HTERT RPE-1 (cell line): ENCODE results near the gene COPS7B.
"Not testable (repeated sequence)": the region's sequence is repeated elsewhere in the genome, so short reads cannot be mapped to it uniquely, and the experiment has no call there.

Experiments used
- in situ Hi-C: fragments of 300-500 bp; cut with MboI; formaldehyde crosslinking; loops from 4 replicates; pipeline ENCODE4 v1.14.3; 2020; ENCODE audit warnings: low sequenced_read_pairs

The COPS7B gene

DNA sequence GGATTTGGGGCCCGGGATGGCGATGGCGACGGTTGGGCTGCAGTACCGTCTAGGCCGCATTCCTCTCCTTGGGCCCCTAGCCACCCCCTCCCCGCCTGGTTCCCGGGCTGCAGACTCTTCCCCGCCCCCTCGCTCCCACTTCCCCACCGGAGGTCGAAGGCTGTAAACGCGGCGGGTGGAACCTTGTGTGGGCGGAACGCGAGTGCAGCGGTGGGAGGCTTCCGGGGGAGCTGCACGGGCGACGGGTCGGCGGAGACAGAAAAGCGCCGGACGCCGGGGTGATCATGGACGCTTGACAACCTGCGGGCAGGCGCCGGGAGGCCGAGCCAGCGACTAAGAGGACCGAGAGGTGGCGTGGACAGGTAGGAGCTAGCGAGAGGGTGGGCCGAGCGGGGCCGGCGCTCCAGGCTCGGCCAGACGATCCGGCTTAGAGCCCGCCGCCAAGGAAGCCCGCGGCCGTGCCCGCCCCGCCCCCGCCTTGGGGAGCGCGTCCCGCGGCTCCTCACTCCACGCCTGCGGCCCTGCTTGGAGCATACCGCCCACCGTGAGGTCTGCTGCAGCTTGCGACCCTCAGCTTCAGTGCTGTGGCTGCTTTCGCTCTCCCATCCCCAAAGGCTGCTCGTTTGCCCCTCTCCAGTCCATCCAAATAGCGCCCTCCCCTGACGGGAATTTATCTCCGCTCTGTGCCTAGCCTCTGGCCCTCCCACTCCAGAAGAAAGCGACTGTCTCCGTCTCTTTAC, at the start of gene COPS7B:
Gene COPS7B (plus strand): TSS at position 269 of the 740 bp plus-strand sequence. CDS start 2,126 bp downstream, outside the sequence.
- in situ Hi-C loops: no loop called here

DNA sequence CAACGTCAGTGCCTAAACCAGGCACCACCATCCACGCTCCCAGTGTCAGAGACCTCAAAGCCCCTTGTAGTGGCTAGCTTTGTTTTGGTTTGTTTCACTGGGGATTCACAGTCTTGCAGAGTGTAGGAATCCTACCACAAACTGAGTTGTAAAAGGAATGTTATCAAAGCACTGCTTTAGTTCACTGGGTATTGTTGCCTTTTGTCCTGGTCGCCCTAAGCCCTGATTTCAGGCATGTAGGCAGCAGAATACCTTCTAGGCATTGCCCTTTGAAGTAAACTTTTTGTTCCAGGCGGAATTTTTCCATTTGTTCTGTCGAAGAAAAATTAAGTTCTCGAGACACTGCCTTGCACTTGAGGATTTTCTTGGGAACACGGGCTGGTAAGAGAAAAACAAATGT, 48.5 kb upstream of the COPS7B start:
- in situ Hi-C loops: no loop called here

DNA sequence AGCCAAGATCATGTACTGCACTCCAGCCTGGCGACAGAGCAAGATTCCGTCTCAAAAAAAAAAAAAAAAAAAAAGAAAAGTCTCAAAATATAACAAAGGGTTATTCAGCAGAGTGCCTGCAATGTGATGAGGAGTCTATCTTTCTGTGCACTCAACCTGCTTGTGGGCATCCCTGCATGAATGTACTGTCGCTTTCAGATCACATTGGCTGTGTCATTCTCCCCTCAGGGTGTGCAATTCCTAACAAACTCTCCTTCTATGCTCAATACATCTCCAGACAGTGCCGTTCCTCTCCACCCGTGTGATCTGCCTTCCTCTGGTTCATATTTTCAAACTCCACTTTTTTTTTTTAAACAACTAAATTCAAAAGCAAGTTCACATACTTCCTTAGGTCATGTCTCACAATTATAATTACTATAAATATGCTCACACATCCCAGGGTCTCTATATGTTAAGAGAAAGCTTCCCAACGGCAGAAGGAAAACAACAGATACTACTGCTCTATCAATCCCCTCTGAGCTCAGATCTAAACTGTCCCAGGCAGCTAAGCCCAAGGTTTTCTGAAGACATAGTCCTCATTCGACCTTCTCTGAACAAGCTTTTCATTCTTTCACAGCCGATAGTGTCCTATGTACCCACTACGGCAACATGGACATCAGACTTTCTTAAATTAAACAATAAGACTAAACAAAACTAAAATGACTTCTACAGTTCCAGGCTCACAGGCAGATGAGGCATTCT, 42.7 kb upstream of the COPS7B start:
- in situ Hi-C loops: no loop called here

DNA sequence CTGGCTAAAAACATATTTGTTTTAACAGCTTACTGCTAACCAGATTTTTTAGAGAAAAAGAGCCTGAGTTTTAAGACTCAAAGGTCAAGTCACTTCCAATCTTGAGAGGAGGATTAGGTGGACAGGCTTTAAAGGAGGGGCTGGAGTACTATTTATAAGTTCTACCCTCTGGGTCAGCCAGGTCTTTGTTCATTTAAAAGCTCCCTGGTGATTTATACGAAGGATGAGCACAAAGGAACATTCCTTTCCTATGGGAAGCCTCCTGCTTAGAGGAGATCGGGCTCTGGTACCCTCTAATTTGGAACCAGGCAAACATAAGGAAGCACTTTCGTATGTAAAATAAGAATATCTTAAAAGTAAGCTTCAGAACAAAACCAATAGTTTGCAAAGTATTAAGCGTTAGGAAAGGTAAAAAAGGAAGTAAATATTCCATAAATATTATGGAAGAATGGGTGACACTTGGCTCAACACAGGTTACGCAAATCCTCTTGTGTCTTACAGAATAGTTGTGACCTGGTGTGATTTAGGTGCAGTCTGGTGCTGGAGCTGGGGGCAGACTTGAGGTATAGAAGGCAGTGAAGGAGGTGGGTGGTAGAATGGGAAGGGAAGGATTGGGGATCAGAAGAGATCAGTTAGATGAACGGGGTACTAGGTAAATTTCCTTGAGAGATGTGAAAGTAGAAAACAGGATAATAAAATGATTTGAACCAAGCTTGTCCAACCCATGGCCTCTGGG, 40.8 kb upstream of the COPS7B start:
- in situ Hi-C loops: no loop called here

DNA sequence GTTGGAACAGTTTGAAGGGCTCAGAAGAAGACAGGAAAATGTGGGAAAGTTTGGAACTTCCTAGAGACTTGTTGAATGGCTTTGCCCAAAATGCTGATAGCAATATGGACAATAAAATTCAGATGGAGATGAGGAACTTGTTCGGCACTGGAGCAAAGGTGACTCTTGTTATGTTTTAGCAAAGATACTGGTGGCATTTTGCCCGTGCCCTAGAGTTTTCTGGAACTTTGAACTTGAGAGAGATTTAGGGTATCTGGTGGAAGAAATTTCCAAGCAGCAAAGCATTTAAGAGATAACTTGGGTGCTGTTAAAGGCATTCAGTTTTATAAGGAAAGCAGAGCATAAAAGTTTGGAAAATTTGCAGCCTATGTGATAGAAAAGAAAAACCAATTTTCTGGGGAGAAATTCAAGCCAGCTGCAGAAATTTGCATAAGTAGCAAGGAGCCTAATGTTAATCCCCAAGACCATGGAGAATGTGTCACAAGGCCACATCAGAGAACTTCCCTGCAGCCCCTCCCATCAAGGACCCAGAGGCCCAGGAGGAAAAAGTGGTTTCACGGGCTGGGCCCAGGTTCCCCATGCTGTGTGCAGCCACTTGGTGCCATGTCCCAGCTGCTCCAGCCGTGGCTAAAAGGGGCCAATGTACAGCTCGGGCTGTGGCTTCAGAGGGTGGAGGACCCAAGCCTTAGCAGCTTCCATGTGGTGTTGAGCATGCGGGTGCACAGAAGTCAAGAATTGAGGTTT, 37.9 kb upstream of the COPS7B start:
- in situ Hi-C loops: not testable (repeated sequence)

DNA sequence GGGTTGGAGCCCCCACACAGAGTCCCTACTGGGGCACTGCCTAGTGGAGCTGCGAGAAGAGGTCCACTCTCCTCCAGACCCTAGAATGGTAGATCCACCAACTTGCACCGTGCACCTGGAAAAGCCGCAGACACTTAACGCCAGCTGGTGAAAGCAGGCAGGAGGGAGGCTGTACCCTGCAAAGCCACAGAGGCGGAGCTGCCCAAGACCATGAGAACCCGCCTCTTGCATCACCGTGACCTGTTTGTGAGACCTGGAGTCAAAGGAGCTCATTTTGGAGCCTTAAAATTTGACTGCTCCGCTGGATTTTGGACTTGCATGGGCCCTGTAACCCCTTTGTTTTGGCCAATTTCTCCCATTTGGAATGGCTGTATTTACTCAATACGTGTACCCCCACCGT, 37.2 kb upstream of the COPS7B start:
- in situ Hi-C loops: not testable (repeated sequence)

DNA sequence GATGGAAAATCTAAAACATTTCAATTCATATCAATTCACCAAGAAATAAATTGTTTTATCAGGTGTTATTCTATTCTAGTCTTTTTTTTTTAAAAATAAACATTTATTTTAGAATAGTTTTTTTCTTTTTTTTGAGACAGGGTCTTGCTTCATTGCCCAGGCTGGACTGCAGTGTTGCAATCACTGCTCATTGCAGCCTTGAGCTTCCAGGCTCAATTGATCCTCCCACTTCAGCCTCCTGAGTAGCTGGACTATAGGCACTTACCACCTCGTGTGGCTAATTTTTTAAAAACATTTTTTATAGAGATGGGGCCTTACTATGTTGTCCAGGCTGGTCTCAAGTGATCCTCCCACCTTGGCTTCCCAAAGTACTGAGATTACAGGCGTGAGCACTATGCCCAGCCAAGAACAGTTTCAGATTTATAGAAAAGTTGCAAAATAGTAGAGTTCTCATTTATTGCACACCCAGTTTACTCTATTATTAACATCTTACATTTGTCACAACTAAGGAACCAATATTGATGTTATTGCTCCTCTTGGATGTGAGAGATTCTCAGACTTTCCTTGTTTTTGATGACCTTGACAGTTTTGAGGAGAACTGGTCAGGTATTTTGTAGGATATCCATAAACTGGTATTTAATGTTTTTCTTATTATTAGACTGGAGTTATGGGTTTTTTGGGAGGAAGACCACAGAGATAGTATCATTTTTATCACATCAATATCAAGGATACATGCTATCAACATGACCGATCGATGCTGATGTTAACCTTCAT, 35.0 kb upstream of the COPS7B start:
- in situ Hi-C loops: no loop called here

DNA sequence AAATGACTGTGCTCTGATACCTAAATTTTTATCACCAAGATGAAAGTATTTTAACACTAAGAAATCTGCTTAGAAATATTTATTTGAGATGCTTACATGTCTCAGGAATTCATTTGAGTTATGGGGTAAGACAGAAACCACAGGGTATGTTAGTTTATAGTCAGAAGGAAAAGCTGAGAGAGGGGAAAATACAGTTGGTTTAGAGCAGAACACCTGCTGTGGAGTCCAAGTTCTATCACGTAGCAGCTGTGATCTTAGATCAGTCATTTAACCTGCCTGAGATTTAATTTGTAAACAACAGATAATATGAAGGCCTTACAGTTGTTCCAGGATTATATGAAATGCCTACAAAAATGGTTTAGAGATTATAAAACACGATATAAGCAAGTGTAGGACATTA, 34.2 kb upstream of the COPS7B start:
- in situ Hi-C loops: no loop called here

DNA sequence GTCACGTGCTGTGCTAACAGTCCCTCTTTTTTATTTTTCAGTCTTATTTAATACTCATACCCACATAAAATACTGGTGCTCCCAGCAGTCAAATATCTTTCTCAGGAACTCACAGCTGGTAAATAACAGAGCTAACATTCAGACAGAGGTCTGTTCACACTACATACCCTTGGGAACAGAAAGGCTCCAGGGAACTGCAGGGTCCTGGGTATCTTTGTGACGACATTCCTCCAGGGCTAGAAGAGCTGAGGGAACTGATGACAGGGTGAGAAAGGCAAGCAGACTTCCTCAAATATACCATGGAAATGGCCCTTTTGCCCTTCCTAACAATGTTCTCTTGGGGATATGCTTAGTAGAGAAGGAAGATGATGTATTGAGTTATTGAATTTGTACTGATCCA, 24.5 kb upstream of the COPS7B start:
- in situ Hi-C loops: no loop called here

DNA sequence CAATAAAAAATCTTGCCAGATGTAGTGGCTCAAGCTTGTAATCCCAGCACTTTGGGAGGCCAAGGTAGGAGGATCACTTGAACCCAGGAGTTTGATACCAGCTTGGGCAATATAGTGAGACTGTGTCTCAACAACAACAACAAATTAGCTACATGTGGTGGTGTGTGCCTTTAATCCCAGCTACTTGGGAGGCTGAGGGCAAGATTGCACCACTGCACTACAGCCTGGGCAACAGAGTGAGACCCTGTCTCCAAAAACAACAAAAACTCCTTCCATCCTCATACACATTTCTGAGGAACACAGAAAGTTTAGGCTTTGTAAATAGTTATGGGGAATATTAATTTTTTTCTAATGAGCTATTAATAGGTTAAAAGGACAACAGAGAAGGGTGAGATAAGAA, 22.1 kb upstream of the COPS7B start:
- in situ Hi-C loops: no loop called here

DNA sequence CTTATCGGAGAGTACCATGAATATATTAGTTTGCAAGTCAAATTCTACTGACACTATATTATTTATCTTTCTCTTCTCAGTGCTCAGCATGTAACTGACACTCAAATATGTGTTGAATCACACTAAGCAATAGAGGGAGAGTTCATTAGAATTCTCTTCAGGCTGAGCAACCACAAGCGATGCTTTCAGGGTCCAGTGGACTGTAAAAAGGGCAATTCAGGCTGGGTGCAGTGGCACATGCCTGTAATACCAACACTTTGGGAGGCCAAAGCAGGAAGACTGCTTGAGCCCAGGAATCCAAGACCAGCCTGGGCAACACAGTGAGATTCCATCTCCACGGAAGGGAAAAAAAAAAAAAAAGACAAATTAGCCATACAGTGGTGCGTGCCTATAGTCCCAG, 21.5 kb upstream of the COPS7B start:
- in situ Hi-C loops: no loop called here

DNA sequence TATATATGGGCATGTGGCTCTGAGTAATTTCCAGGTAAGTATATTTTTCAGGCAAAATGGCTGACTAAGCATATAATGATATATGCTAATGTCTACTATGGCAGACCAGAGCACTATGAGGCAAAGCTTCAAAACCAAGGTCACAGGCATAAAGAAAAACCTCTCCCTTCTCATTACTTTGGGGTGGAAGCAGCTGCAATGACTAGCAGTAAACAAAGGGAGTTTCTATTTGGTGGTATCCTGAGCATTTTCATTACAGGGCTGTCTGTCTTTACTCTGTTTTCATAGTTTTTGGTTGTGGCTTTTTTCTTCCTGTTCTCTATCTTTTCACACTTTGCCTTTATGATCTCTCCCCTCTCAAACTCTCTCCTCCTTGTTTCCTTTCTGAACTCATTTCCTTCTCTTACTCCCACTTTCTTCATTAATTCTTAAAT, 20.7 kb upstream of the COPS7B start:
- in situ Hi-C loops: no loop called here

DNA sequence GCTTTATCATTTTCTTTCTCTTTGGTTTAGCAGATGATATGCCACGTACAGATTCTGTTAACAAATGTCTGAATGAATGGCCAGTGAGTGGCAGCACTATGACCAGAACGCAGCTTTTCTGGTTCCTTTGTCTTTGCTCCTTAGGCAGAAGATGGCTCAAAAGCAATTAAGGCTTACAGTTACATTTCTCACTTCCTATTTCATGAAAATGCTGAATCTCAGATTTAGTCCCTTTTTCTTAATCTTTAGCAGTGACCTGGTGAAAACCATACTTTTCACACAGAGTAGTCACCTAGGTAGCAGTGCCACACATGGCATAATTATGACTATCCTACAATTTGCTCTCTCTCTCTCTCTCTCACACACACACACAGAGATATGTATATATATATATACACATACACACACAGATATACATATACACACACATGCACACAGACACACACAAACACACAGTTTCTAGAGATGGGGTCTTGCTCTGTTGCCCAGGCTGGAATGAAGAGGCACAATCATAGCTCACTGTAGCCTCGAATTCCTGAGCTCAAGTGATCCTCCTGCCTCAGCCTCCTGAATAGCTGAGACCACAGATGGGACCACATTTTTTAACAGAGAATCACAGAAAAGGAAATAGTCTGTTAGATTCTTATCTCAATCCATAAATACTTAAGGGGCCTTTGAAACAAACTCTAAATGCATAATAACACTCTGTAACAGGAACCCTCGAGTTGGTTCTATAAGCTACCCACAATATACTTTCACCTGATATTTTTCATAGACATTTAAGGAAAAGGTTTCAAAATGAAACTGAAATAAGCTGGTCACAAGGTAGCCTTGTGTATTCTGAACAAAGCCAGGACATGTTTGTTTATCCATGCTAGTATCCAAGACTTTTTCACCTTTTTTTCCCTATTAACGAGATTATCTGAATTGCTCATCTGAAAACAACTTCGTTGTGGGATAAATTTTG, 16.8 kb upstream of the COPS7B start:
- in situ Hi-C loops: no loop called here

DNA sequence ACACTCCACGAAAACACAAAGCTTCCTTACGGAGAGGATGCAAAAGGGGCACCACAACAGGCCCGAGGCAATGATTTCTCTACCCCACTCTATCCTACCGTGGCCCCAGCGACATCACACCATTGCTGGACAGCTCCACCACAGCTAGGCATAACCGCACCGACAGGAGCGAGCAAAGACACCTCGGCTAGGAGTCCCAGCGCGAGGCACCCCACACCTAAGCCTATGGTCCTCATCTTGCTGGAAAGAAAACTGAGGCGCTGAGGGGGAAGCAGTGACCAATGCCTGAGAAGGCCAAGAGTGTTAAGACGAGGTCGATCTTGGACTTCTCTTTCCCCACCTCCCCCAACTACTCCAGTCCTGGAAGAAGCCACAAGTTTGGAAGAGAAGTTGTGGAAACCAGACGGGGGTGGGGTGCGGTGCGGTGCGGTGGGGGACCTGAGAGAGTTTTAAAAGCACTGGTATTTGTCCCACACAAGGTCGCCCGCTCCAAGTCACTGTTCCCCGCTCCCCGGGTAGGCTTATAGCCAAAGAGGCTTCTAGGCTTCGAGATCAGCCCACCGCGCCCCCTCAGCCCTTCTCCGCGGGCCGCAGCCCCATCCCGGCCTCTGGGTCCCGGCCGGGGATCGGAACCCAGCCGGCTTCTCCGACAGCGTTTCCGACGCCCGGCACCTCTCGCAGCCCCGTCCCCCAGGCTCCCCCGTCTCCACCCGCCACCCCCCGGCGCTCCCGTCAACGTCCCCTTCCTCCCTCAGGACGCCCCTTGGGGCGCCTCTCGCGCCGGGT, 5.9 kb upstream of the COPS7B start:
- in situ Hi-C loops: no loop called here

DNA sequence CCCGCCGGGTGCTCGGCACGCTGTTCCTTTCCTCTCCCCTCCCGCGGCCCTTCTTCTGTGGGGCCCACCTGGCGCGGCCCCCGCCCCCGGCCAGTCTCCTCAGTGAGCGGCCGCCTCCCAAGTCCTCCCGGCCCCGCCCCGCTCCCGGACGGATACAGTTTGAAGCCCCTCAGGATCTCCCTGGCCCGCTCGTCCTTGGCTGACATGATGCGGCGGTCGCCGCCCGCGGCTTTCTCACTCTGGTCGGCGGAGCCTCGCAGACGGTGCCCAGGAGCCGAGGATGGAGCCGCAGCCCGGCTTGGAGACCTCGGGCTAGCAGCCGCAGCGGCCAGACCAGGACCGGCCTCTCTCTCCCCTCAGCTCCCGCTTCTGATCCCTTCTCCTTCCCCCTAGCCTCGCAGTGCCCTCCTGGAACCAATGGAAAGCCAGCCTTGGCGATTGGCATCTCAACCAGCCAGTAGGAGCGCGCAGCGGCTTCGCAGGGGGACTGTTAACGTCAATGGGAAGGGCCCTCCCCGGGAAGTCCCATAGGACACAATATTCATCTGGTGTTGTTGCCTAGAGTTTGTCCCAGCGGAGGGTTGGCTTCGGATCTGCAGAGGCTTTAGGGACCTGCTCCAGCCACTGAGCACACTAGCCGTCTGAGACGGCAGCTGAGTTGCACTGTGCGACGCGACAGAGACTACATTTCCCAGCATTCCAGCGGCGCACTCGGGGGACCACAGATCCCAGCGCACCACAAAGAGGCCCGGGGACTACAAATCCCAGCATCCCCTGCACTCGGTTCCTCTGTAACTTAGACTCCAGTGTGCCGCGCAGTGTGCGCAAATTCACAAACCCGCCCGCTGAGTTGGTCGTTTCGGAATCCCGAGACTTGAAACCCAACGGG, 5.1 kb upstream of the COPS7B start, which contains the start of gene PDE6D:
Gene PDE6D (minus strand): TSS at position 374 of the 889 bp plus-strand sequence. CDS start 168 bp downstream, at position 206.
- in situ Hi-C loops: no loop called here

DNA sequence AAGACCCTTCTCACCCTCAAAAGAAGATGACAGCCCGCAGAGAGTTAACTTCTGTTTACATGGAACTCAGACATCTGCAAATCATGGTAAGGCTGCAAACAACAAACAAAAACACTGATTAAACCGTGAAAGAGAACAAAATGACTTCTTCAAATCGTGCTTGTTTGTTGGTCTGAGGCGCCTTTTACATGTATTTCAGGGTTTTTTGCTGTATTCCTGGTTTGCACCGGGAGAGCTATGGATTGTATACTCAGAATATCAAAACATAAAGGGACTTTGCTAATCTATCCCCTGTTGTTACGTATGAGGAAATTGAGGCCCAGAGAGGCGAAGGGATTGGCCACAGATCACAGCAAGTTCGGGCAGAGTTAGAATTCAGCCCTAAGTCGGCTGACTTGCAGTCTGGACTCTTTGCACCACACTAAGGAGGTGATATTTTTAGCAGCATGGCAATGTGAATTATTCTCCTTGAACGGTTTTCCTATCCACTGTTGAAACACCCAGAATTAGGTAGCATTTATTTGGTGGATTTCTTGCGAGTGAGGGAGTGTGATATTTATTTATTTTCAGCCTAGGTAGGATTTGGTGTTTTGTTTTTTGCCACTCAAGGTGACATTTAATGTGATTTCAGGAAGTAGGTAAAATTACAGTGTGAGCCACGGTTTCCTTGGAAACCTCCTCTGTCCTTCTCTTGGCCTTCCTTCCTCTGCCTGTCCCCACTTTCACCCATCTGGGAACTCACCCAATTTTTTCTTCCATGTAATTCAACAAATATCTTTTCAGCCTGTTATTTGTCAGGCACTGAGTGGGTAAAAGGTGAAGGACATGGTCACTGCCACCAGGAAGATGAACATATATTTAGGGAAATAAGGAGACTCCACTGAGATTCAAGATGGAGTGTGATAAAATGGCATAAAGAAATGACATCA, 4.2 kb upstream of the COPS7B start:
- in situ Hi-C loops: no loop called here
